NCI-H526 treated with DMSO at 0.1 percent for 48 hours (cell line): ENCODE results near the gene CYP4B1.
"Not testable (repeated sequence)": the region's sequence is repeated elsewhere in the genome, so short reads cannot be mapped to it uniquely, and the experiment has no call there.

Experiments used
- DNase-seq: peaks from one replicate; lab custom pipeline; 2025; lab: John Stamatoyannopoulos, UW

CYP4B1 gene

DNA sequence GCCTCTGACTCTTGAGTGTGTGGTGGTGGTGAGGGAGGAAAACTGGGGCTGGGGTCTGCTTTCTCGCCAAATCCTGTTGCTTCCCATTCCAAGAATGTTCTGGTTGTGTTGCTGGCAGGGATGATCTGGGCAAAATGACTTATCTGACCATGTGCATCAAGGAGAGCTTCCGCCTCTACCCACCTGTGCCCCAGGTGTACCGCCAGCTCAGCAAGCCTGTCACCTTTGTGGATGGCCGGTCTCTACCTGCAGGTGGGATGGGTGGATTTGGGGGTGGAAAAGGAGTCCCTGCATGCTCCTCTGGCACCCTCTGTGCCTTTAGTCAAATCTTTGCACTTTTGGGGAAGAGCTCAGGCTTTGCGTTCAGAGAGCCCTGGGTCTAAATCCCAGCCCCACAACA lies 18.1 kb downstream of the CYP4B1 start:
- no peak for DNase-seq

- no peak for DNase-seq
Measured at GRCh38 chr1:46817814-46818213, 19.0 kb downstream of the CYP4B1 start.

GRCh38 chr1:46818591-46818990 lies 19.7 kb downstream of the CYP4B1 start:
- DNase-seq: no peak

DNA sequence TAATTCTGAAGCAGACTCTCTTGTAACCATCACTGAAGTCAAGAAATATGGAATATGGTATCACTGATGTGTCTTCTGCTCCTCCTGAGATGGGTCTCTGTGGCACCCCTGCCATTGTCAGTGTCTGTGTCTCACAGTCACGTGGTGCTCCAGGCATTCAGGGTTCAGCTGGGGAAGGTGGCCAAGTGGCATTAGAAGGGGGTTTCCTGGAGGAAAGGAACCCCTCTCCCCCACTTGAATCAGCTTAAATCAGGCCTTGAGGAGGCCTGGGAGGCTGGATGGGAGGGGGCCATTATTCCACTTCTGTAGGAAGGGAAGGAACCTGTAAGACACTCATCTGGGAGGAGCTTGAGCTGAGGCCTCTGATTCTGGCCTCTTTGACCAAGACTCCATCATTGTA lies 20.5 kb downstream of the CYP4B1 start:
- DNase-seq: no peak

DNA sequence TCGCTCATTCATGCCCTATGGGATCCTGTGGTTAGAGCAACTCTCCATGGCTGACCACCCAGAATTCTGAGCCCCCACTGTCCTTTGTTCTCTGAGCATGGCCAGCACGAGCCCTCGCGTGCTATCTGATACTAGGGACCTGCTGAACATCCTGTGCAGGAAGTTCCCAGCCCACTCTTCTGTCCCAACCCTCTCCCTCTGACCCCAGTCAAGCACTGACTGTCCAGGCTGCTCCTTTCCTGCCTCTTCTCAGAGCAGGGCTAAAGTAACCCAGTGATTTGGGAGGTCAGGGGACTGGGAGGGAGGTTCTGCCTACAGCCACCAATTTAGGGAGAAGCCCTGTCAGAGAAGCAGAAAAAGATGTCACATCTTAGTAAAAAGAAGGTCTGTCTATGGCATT lies 21.2 kb downstream of the CYP4B1 start:
- no peak for DNase-seq

DNA sequence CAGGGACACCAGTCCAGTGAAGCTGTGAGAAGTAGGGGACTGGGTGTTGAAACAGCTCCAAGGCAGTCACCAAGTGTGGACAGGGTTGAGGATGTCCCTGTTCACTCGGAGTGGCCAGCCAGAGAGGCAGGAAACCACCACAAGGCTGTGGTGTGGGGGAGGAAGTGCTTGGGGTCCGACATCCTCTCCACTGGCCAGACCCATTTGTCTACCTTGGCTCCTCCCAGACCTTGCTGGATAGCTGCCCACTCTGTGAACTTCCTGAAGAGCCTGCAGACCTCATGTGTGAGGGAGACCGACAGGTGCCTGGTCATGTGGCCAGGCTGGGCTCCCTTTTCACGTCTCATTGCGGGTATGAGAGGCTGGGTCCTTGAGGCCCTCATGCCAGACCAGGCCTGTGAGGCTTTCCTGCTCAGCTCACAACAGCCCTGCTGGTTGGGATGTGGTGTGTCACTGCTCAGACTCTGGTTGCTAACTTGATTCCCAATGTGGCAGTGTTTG lies 21.8 kb downstream of the CYP4B1 start:
- no peak for DNase-seq

GRCh38 chr1:46822248-46822826 lies 23.5 kb downstream of the CYP4B1 start:
- no peak for DNase-seq

DNA sequence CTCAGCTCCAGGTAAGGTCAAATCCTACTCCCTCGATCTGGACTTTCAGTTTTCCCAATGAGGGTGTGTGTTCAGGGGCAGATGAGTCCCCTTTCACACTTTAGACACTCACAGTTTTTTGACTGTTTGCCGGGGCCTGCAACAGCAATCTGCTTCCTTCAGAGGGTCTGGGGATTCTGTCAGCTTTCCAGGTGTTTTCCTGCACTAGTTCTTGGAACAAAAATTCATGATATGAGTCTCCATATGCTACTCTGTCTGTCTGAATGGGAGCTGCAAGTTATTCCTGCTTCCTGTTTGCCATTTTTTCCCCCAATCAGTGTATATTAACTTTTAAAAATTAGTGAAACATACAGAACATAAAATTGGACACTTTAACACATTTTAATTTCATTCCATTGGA lies 24.3 kb downstream of the CYP4B1 start:
- DNase-seq: no peak

GRCh38 chr1:46826892-46827291 lies 28.0 kb downstream of the CYP4B1 start:
- DNase-seq: not testable (repeated sequence)

- no peak for DNase-seq
Measured at GRCh38 chr1:46830665-46831322, 31.9 kb downstream of the CYP4B1 start.

GRCh38 chr1:46835469-46835868 lies 36.6 kb downstream of the CYP4B1 start:
- not testable (repeated sequence) for DNase-seq

- DNase-seq: not testable (repeated sequence)
Measured at GRCh38 chr1:46846386-46846785, 47.5 kb downstream of the CYP4B1 start.

DNA sequence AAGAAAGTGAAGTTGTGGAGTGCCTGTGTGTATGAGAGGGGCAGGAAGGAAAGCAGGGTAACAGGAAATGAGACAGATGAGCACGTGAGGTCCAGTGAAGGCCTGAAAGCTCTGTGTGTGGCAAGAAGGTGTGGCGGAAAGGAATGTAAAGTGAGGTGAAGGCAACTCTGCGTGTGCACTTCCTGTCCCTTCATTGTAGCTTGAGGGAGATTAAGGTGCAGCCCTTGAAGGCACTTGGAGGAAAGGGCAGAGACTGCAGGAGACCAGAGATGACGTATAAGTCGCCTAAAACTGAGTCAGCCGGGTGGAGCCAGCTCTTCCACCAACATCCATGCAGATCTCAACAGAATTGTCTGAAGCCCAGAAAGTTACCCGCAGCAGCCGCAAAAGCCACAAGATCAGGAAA lies 58.8 kb downstream of the CYP4B1 start:
- DNase-seq: not testable (repeated sequence)

DNA sequence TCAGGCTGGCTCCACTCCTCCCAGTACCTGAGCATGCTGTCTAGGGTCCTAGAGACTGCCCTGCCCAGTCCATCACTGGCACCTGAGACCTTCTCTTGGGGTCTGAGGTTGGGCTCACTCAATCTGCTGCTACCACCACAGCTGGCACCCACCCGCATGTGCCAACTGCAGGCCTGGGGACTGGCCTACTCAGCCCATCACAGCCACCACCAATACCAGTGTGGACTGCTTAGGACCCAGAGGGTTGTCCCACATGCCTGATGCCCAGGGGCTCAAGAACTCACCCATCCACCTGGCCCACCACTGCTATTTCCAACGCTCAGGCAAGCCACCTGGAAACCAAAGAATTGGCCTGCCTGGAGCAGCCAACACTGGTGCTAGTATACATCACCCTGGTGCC lies 63.5 kb downstream of the CYP4B1 start:
- no peak for DNase-seq
